Psoas muscle (tissue), 8 donors: ENCODE results near the gene NDRG3. TPM values are rescaled to one million over a fixed set of nuclear protein-coding genes. Genes with fewer than 3 reads are reported as not detected.
A peak's percentile ranks its signal among the peaks of the same experiment; 100 is the strongest.

ENCODE experiments used
- ATAC-seq, 4 donors: fragments of 200-7000 bp; cut with Tn5 transposase; one replicate each; pipeline ENCODE4 v1.9.1; 2020; ENCODE audit warnings: moderate library complexity in 3 of 4, mild to moderate bottlenecking in 2 of 4
- DNase-seq, 2 donors: peaks; one replicate each; pipeline ENCODE4 v3.0.0-alpha.2; 2020
- H3K27ac ChIP-seq: fragments of 200-600 bp; one replicate; pipeline ENCODE4 v1.8.0; 2022
- H3K27me3 ChIP-seq, 3 donors: fragments of 200-600 bp in 1 of 3; one replicate each; pipeline versions ENCODE4 v1.6.1 to v1.8.0; 2013 to 2022; ENCODE audit warnings: low read length in 2 of 3, mild to moderate bottlenecking in 2 of 3, moderate library complexity in 1 of 3; ENCODE audit not compliant: insufficient read depth in 3 of 3
- H3K36me3 ChIP-seq, 2 donors: fragments of 200-600 bp in 1 of 2; one replicate each; pipeline versions ENCODE4 v1.6.1 to v1.8.0; 2013 to 2022; ENCODE audit warnings: low read depth in 1 of 2, mild to moderate bottlenecking in 1 of 2, moderate library complexity in 1 of 2; ENCODE audit not compliant: insufficient read depth in 1 of 2
- H3K4me1 ChIP-seq: fragments of 200-600 bp; one replicate; pipeline ENCODE4 v1.8.0; 2022
- H3K4me3 ChIP-seq: fragments of 200-600 bp; one replicate; pipeline ENCODE4 v1.8.0; 2022; ENCODE audit warnings: mild to moderate bottlenecking
- H3K9me3 ChIP-seq: fragments of 200-600 bp; one replicate; pipeline ENCODE4 v1.8.0; 2022
- CTCF ChIP-seq: fragments of 200-600 bp; IDR thresholded peaks from one replicate; pipeline ENCODE4 v1.8.0; 2022; ENCODE audit warnings: antibody characterized with exemption
- WGBS, 3 donors: extraction: QIAGEN DNeasy Blood & Tissue Kit; methylation state at CpG; one replicate each; pipeline versions ENCODE4 v1.1.6 to v1.1.7; 2013; 5-methylcytosine and 5-hydroxymethylcytosine counted together
- intact Hi-C, 2 donors: fragments of 100-400 bp; cut with DNase I; formaldehyde crosslinking; loops; one replicate each; pipeline versions ENCODE4 v1.11.0 to v1.14.2; 2022
- polyA plus RNA-seq, 3 donors: library from polyadenylated mRNA; stranded (reverse); fragments of 200-250 nt; gene quantifications; one replicate each; pipeline ENCODE4 v1.2.3, GENCODE V29; 2013
- total RNA-seq, 4 donors: library from RNA; stranded (reverse); fragmentation: NEBNext Ultra II Directional in 2 of 4; extraction: Animal tissue kit (Norgen Biotek cat#: 25700) in 2 of 4; gene quantifications; one replicate each; pipeline versions ENCODE4 v1.2.1 to v1.2.4, GENCODE V29; 2021 to 2023
- donor health status: healthy with polysubstance abuse.
- donor health status: DM: no; HTN: no; CAD: no; lungs with moderate emphysema.
- donor health status: Bipolar disorder and iron deficiency.
- donor health status: healthy.
- donor health status: DM: yes; HTN: yes; CAD: no.
- donor health status: DM: no; HTN: no; CAD: no.
- donor health status: DM: no; HTN: no; CAD: no.
- donor health status: DM: yes; HTN: yes; CAD: no.

NDRG3 gene
- total and polyA plus RNA-seq, 7 donors, result 4.3 to 25.1 (median 10.8) TPM

GRCh38 chr20:36736451-36737182 lies 9.3 kb downstream of the NDRG3 start:
- H3K9me3 ChIP-seq, result no peaks in the 10 kb centered on the region
- intact Hi-C loops, result no loop called here
- peak overlapping the region; percentile 71 for H3K27ac ChIP-seq
- ATAC-seq (peak in 3 of 4 donors; percentile 23 to 50 (median 45)), DNase-seq (no peak)
- no peak overlapping the region for H3K4me3 ChIP-seq
- H3K27me3 ChIP-seq, result no peaks in the 10 kb centered on the region
- peaks cover 32% of the 10 kb centered on the region for H3K4me1 ChIP-seq
- TF ChIP-seq CTCF, result no peak
- no peaks in the 10 kb centered on the region for H3K36me3 ChIP-seq
- 68 to 82% (median 73%) methylated on average over 3 of the region's 3 CpGs for WGBS, 3 donors

GRCh38 chr20:36732456-36732855 lies 13.4 kb downstream of the NDRG3 start:
- H3K9me3 ChIP-seq, result no peaks in the 10 kb centered on the region
- 100% methylated on average over 1 of the region's 1 CpG for WGBS, 3 donors
- DNase-seq, result no peak
- H3K4me1 ChIP-seq, result peaks cover 31% of the 10 kb centered on the region
- ATAC-seq, result no peak
- no peaks in the 10 kb centered on the region for H3K27me3 ChIP-seq
- intact Hi-C loops, result no loop called here
- H3K4me3 ChIP-seq, result no peak overlapping the region
- H3K27ac ChIP-seq, result no peak overlapping the region
- no peak for TF ChIP-seq CTCF
- no peaks in the 10 kb centered on the region for H3K36me3 ChIP-seq

GRCh38 chr20:36728986-36729385 lies 16.9 kb downstream of the NDRG3 start:
- DNase-seq (no peak), ATAC-seq (peak in 2 of 4 donors; percentile 39 to 45)
- no peaks in the 10 kb centered on the region for H3K27me3 ChIP-seq
- no peak overlapping the region for H3K27ac ChIP-seq
- intact Hi-C loops, result no loop called here
- TF ChIP-seq CTCF, result no peak
- H3K4me3 ChIP-seq, result no peak overlapping the region
- 67 to 76% (median 74%) methylated on average over 3 of the region's 3 CpGs for WGBS, 3 donors
- no peaks in the 10 kb centered on the region for H3K9me3 ChIP-seq
- H3K36me3 ChIP-seq, result no peaks in the 10 kb centered on the region
- H3K4me1 ChIP-seq, result peaks cover 12% of the 10 kb centered on the region

- peaks cover 0 to 7% of the 10 kb centered on the region in 2 donors for H3K36me3 ChIP-seq
- no peaks in the 10 kb centered on the region for H3K27me3 ChIP-seq
- WGBS, 3 donors, result 81 to 83% (median 83%) methylated on average over 3 of the region's 3 CpGs
- peaks cover 6% of the 10 kb centered on the region for H3K4me1 ChIP-seq
- H3K27ac ChIP-seq, result no peak overlapping the region
- TF ChIP-seq CTCF, result no peak
- H3K4me3 ChIP-seq, result no peak overlapping the region
- H3K9me3 ChIP-seq, result no peaks in the 10 kb centered on the region
- intact Hi-C loops, result no loop called here
- peak; percentile 51 to 89 (median 82) for ATAC-seq
- DNase-seq, result no peak
Observed at GRCh38 chr20:36726168-36726567, 19.7 kb downstream of the NDRG3 start.

- 83 to 97% (median 92%) methylated on average over 3 of the region's 3 CpGs for WGBS, 3 donors
- Histone ChIP-seq H3K27ac (no peak overlapping the region), H3K27me3 (no peaks in the 10 kb centered on the region), H3K9me3 (no peaks in the 10 kb centered on the region), H3K4me3 (no peak overlapping the region), H3K4me1 (peaks cover 7% of the 10 kb centered on the region), H3K36me3 (peaks cover 5 to 29% of the 10 kb centered on the region in 2 donors)
- TF ChIP-seq CTCF, result no peak
- intact Hi-C loops, result no loop called here
- ATAC-seq (no peak), DNase-seq (no peak)
Observed at GRCh38 chr20:36720510-36720909, 25.4 kb downstream of the NDRG3 start.
